Islet precursor cell (in vitro differentiated cells): ENCODE results near the gene NHS.

Experiments
- DNase-seq: peaks from one replicate; pipeline ENCODE4 v3.0.0-alpha.2; 2018

The NHS gene

GRCh38 chrX:17595456-17596035 is 220.5 kb downstream of the NHS start:
- DNase-seq = no peak

GRCh38 chrX:17596061-17596460 is 221.1 kb downstream of the NHS start:
- no peak for DNase-seq

DNA sequence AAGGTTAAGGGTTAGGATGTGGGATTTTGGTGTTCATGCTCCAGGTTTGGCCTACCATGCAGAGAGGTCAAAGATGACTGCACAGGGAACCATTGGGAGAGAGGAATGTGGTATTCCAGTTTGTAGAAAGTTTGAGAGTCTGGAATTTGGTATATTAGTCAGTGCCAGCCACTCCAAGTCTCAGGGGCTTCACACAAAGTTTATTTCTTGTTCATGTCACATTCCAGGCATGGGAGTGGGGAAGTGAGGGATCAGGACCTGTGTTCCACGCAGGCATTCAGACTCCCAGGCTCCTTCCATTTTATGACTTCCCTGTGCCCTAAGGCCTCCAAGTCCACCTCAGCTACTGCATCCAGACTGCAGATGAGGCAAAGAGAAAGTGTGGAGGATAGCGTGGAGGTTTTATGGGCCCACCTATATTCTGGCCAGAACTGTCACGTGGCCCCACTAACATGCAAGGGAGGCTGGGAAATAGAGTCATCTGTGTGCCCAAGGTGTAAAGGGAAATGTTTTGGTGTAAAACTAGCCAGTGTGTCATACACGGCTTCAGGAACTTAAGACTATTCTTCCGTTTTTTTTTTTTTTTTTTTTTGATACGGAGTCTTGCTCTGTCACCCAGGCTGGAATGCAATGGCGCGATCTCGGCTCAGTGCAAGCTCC is 221.7 kb downstream of the NHS start:
- DNase-seq = peak; percentile 62

DNA sequence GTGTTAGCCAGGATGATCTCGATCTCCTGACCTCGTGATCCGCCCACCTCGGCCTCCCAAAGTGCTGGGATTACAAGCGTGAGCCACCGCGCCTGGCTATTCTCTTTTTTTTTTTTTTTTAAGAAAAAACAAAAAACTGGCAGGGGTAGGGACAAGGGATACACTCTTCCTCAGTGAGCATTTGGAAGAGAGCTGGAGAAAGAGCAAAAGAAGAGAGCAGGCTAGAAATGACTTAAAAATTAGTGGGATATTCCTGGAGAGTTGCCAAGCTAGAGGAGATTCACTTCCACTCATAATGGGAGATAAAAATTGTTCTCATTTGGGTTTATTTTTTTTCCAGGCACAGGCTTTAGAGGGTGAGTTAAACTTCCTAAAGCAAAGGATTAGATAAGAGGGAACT is 222.3 kb downstream of the NHS start:
- DNase-seq = no peak

- DNase-seq = no peak
Measured at GRCh38 chrX:17597836-17598439, 222.9 kb downstream of the NHS start.

DNA sequence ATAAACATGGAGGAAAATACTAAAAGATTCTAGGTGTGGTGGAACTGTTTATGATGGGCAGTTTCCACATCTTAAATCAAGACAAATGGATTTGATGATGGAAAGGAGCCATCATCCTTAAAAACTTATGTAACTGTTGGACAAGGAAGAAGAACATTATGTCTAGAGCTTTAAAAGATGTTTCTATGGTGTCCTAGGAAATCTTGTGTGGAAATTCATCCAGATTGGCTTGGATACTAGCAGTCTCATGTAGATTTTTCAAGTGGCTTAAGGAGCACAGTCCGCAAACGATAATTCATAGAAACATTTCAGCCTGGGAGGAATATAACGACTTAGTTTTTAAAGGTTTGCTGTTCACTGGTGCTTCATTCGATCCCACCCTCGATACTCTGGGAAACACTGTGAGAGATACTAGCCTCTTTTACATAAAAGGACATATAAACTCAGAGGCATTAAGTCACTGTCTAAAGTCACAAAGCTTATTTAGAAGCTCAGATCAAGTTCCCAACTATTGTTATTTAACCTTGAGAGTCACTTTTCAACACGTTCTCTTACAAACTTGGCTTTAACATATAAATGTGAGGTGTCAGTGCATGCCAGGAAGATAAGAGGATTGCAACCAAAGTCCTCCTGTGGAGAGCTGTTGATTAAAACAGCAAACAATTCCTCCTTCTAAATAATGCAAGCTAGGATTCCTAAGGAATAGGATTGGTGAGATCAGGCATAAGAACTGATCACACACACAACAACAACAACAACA is 226.6 kb downstream of the NHS start:
- no peak for DNase-seq

DNA sequence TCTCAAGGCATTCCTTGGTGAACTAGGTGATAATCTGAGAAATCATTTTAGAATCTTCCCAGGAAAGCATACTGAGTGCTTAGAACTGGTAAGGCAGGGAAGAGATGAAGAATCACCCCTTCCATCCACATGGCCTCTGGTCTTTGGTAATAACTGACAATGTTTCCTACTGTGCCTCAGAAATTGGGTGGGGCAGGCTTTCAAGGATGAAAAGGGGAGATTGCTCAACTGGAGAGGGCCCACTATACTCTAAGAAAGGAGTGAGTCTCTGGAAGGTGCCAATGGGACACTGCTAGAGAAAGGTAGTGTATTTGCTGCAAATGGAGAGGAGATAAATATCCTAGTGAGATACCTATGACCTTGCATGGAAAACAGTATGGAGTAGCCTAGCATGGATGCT is 227.2 kb downstream of the NHS start:
- DNase-seq = no peak

DNA sequence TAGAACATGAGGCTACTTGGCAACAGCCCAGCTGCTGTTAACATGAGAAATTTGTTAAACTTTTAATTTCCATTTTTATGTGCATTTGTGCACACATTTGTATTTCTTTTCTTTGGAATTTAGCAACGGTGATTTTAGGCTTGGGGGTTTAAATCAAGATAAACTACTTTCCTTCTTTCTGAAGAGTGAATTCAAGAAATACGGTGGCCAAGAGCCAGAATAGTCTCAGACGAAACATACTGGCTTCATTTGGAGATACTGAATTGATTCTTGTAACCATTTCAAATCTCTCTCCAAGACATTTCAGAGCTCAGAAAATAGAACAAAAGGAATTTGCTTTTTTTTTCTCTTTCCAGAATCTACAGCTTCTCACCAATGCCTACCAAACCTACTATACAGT is 228.2 kb downstream of the NHS start:
- DNase-seq = no peak

GRCh38 chrX:17605676-17606075 is 230.7 kb downstream of the NHS start:
- no peak for DNase-seq

DNA sequence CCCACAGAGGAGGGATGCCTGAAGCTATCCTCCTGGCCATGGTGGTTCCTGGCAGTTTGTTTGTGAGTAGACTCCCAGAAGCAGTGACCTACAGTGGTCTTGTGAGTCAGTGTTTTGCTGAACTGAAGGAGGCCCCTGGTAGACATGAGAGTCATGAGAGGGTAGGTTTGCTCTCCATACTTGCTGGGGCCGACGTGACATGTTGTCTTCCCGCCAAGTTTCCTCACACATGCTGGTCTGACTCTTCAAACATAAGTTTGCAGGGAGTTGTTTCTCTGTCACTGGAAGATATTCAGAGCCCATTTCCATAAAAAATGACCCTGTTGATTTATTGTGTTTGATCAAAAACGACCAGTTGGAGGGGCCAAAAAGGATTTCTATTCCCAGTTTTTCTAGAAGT is 231.2 kb downstream of the NHS start:
- DNase-seq = no peak

- DNase-seq = no peak
Measured at GRCh38 chrX:17608888-17609287, 233.9 kb downstream of the NHS start.

- no peak for DNase-seq
Measured at GRCh38 chrX:17610788-17611187, 235.8 kb downstream of the NHS start.

- peak; percentile 70 for DNase-seq
Measured at GRCh38 chrX:17613979-17614588, 239.1 kb downstream of the NHS start.

DNA sequence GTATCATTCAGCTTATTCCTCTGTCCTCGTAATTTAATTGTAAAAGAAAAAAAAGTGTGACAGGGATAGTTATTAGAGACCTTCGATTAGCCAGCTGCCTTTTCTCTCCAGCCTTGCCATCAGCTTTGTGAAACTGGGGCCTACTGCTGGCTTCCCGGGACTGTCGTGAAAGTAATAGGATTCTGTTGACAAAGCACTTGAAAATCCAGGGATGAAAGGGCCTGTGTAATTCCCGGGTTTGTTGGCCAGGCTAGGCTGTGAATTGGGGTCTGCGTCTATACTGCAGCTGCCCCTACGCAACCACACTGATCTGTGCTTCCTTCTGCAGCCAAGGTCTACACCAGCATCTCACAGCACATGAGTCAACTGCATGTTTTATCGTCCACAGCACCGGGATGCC is 241.9 kb downstream of the NHS start:
- no peak for DNase-seq

- no peak for DNase-seq
Measured at GRCh38 chrX:17617806-17618205, 242.8 kb downstream of the NHS start.

DNA sequence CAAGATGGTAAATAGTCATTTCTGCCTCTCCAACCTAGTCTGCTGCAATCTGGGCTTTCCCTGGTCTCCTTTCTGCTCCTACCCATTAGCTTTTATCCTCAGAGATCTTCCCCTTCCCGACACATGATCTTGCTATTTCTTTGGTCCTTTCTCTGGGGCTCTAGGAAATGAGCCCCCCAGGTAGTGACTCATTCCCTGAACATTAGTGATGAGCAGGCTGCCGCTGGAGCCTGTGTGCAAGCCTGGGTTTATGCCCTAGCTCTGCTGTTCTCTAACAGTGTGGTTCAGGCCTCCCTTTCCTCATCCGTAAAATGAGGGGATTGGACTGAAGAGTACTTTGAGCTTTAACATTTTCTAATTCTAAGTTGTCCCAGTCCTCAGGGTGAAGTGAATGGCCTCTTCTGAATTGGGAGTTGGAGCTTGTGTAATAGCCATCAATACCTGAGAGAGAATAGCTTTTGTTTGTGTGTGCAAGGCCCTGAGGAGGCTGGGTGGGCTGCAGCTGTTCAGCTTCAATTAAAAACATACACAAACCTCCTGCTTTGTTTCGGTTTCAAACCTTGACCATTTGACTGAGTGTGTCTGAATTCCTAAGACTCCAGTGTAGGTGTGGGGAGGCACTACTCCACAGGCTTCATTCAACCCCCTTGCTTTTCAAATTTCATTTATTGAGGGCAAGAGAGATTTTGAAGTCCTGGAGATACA is 246.7 kb downstream of the NHS start:
- no peak for DNase-seq

- no peak for DNase-seq
Measured at GRCh38 chrX:17622331-17622730, 247.3 kb downstream of the NHS start.

DNA sequence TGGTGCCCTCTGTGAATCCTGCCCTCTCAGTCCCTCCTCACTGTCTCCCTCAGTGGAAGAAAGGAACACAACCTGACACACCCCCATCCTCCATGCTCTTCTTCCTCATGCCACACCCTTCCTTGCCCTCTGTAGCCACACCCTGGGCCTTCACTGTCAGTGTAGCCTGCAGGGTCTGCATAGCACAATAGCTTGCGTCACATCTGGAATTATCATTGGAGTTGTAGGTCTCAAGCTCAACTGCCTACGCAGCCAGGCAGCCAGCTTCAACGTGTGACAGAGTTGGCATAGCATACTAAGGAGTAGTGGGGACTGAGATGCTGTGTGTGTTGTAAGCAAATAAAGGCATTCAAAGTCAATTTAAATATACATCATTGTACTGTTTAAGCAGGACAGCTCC is 248.8 kb downstream of the NHS start:
- DNase-seq = no peak

DNA sequence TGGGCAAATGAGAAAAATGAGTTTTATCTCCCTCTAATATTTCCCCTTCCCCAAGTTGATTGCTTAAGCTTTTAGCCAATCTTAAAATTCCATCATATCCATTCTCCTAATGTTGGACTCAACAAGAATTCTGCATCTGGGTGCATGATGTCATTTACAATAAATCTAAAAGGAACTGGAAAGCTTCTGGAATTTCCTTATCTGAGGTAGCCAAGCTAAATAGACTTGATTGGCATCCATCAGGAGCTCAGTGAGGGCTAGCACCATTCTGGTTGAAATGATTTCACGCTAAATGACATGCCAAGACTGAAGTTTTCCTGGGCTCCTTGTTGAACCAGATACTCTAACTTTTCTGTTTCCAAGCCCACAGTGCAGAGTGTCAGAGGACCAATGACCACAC is 252.0 kb downstream of the NHS start:
- DNase-seq = no peak

DNA sequence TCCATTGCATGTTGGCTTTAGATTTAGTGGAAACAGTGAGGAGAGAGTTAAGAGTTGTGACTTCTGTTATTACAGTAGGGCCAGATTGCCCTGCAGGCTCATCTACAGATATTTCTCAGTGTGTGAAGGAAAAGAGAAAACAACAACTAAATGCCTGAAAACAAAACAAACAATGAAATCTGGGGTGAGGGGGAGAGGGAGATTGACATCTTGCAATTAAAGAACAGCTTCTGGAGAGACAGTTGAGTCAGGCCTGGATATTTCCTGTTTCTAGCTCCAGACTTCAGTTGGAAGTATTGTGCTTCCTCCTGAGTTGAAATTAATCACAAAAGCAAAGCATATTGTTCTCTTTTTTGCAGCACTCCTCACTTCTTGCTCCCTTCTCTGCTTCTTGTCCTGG is 254.0 kb downstream of the NHS start:
- no peak for DNase-seq

- DNase-seq = no peak
Measured at GRCh38 chrX:17629519-17629918, 254.5 kb downstream of the NHS start.

- DNase-seq = no peak
Measured at GRCh38 chrX:17631647-17632046, 256.6 kb downstream of the NHS start.

- no peak for DNase-seq
Measured at GRCh38 chrX:17632942-17633341, 257.9 kb downstream of the NHS start.
